ENCODE measurements around the gene BOC. TPM values are rescaled to one million over a fixed set of nuclear protein-coding genes. Genes with fewer than 3 reads are reported as not detected.

The BOC gene
- total RNA-seq, 2 donors from 2014 or later = 23.4 to 33.4 TPM

GRCh38 chr3:113173102-113173501, 38.3 kb upstream of the BOC start:
- DNase-seq (ENCODE audit: low spot score) = no peak
- no peaks in the 10 kb centered on the region for H3K36me3 ChIP-seq
- no peak overlapping the region for H3K4me3 ChIP-seq
- peaks cover 0 to 14% of the 10 kb centered on the region in 2 donors for H3K4me1 ChIP-seq (ENCODE audit: control insufficient read depth in 1 of 2, low read depth in 2 of 2)
- ATAC-seq (ENCODE audit: insufficient number of reproducible peaks, low FRiP score, low read depth) = no peak
- no peaks in the 10 kb centered on the region for H3K9me3 ChIP-seq
- H3K27ac ChIP-seq = no peak overlapping the region
- no peaks in the 10 kb centered on the region for H3K27me3 ChIP-seq (replicated peaks; ENCODE audit: insufficient read depth)
- no peak for TF ChIP-seq CTCF (IDR thresholded peaks at IDR 0.05)

- Histone ChIP-seq H3K9me3 (no peaks in the 10 kb centered on the region), H3K36me3 (no peaks in the 10 kb centered on the region), H3K4me3 (no peak overlapping the region), H3K4me1 (ENCODE audit: control insufficient read depth in 1 of 2, low read depth in 2 of 2) (peaks cover 0 to 2% of the 10 kb centered on the region in 2 donors), H3K27me3 (replicated peaks; ENCODE audit: insufficient read depth) (no peaks in the 10 kb centered on the region), H3K27ac (no peak overlapping the region)
- ATAC-seq (ENCODE audit: insufficient number of reproducible peaks, low FRiP score, low read depth) (no peak), DNase-seq (ENCODE audit: low spot score) (no peak)
- no peak for TF ChIP-seq CTCF (IDR thresholded peaks at IDR 0.05)
Measured at GRCh38 chr3:113174304-113174703, 37.1 kb upstream of the BOC start.

- no peak for ATAC-seq (ENCODE audit: insufficient number of reproducible peaks, low FRiP score, low read depth)
- Histone ChIP-seq H3K27ac (no peak overlapping the region), H3K4me1 (ENCODE audit: control insufficient read depth in 1 of 2, low read depth in 2 of 2) (no peaks in the 10 kb centered on the region), H3K27me3 (replicated peaks; ENCODE audit: insufficient read depth) (no peaks in the 10 kb centered on the region), H3K9me3 (no peaks in the 10 kb centered on the region), H3K36me3 (no peaks in the 10 kb centered on the region), H3K4me3 (no peak overlapping the region)
- DNase-seq (ENCODE audit: low spot score) = no peak
- no peak for TF ChIP-seq CTCF (IDR thresholded peaks at IDR 0.05)
Measured at GRCh38 chr3:113174801-113175485, 36.4 kb upstream of the BOC start.

DNA sequence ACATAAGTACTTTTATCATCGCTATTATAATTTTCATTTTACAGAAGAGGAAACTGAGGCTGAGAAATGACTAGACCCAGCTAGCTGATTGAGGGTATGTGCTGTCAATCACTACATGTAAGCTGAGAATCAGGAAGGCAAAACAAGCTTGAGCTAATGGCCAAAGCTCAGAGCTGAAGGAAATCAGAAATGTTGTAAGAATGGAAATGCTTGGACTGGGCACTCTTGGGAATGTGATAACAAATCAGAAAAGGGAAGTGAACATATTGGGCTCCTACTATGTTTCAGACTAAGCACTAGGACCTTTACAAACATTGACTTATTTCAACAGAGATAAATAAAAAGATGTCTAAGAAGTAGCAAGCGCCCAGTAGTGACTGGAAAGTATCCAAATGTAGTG, 33.8 kb upstream of the BOC start:
- ATAC-seq (ENCODE audit: insufficient number of reproducible peaks, low FRiP score, low read depth) = no peak
- Histone ChIP-seq H3K27me3 (replicated peaks; ENCODE audit: insufficient read depth) (no peaks in the 10 kb centered on the region), H3K27ac (no peak overlapping the region), H3K36me3 (no peaks in the 10 kb centered on the region), H3K9me3 (no peaks in the 10 kb centered on the region), H3K4me3 (no peak overlapping the region), H3K4me1 (ENCODE audit: control insufficient read depth in 1 of 2, low read depth in 2 of 2) (no peaks in the 10 kb centered on the region)
- no peak for DNase-seq (ENCODE audit: low spot score)
- TF ChIP-seq CTCF (IDR thresholded peaks at IDR 0.05) = no peak

DNA sequence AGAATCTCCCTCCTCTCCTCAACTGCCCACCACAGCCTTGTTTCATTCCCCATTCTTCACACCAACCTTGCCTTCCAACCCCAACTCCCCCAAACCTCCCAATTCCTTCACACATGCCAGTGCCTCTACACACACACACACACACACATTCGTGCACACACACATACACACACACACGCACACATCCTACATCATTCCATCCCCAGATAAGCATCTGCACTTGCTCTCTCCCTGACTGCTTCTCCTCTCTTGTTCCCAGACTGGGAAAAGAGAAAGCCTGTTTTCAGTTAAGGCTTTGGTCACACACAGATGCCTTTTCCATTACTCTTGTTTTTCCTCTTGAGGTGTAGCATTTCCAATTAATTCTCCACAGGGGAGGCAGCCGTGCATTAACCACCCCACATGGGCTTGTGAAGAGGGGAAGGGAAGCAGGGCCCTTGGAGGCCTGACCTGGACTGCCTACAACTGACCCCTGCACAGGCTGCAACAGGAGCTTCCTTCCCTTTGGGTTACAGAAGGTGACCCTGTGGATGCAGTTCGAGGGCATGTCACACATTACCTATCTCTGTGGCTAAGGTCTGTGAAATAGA, 32.0 kb upstream of the BOC start:
- Histone ChIP-seq H3K36me3 (no peaks in the 10 kb centered on the region), H3K27me3 (replicated peaks; ENCODE audit: insufficient read depth) (no peaks in the 10 kb centered on the region), H3K27ac (no peak overlapping the region), H3K9me3 (no peaks in the 10 kb centered on the region), H3K4me3 (no peak overlapping the region), H3K4me1 (ENCODE audit: control insufficient read depth in 1 of 2, low read depth in 2 of 2) (peaks cover 0 to 11% of the 10 kb centered on the region in 2 donors)
- DNase-seq (ENCODE audit: low spot score) (no peak), ATAC-seq (ENCODE audit: insufficient number of reproducible peaks, low FRiP score, low read depth) (no peak)
- TF ChIP-seq CTCF (IDR thresholded peaks at IDR 0.05) = no peak

Data from thoracic aorta (tissue), 2 donors.